HPDE6-E6E7 (cell line): Measurements from ENCODE around the gene RGS19.

Experiments
- DNase-seq: peaks from one replicate; pipeline ENCODE4 v3.0.0; 2011; ENCODE audit warnings: missing footprints; ENCODE audit errors: extremely low spot score

RGS19 gene

DNA sequence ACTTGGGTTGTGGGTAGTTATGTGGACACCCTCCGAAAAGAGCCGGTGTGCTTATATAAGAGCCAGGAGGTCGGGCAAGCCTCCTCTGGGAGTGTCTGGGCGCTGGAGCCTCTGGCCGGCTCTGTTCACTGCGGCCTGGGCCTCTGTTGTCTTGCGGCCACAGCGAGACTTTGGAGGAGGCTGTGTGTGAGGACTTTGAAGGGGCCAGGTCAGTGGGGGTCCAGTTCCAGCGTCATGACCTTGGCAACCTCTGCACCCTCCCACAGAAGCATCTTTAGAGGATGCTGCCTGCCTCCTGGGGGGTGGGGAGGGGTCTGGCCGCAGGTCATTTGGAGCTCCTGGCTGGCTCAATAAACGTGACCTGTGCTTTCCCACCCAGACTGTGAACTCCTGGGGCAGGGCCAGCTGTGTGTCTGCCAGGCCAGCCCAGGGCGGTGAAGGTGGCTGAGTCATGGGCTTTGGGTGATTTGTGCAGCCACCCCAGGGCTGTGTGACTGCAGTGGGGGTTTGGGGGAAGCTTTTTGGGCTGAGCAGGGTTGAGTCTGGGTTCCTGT is 15.1 kb downstream of the RGS19 start:
- DNase-seq = peak; percentile 62

DNA sequence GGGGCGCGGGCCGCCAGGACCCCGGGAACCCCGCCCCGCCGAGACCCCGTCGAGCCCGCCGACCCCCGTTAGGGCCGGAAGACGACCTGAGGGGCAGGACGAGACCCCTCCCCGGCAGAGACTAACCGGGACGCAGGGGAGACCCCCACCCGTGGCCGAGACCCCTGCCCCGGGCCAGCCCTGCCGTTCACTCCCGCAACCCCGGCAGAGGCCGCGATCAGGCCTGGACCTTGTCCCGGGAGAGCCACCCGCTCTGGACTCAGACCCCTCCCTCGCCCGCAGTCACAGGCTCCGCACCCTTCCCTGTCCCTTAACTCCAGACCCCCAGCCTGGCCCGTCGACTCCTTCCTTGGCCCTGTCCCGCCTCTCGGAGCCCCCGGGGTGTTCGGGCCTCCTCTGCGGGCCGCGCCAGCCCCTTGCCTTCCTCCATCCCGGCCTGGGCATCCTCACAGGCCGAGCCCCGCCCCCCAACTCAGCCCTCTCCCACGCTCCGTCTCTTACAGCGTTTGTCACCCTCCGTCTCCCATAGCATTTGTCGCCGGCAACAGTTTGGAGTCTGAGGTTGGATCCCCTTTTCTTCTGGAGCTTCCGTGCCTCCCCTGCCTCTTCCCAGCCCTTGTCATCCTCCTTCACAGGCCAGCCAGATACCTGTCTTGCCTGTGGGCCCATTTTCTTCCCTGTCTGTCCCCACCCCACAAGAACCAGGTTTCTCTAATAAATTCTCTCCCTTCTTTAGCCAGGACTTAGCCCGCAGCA is 15.8 kb downstream of the RGS19 start:
- DNase-seq = no peak

- DNase-seq = peak; percentile 99
Measured at GRCh38 chr20:64062596-64063388, 16.5 kb downstream of the RGS19 start, which contains the start of gene TCEA2. Gene TCEA2 (plus strand): TSS chr20:64063198. CDS start chr20:64063313, 115 bp downstream.

- no peak for DNase-seq
Measured at GRCh38 chr20:64062276-64062595, 17.1 kb downstream of the RGS19 start.

DNA sequence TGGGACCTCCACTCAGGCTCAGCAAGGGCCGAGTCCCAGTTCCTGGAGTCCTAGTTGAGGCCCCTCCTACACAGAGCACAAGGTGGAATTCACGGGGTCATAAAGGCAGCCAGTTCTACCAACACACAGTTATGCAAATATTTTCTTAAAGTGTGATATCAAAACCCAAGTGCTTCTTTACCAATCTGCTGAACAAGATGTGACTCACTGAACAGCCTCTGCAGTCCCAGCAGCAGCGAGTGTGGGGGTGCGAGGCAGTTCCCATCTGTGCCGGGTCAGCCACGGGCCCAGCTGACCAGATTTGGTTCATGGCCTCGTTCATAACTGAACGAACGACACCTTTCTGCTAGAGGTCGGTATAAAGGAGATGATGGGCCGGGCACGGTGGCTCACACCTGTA is 20.8 kb downstream of the RGS19 start:
- no peak for DNase-seq

GRCh38 chr20:64057628-64058498 is 21.5 kb downstream of the RGS19 start:
- DNase-seq = peak; percentile 92

DNA sequence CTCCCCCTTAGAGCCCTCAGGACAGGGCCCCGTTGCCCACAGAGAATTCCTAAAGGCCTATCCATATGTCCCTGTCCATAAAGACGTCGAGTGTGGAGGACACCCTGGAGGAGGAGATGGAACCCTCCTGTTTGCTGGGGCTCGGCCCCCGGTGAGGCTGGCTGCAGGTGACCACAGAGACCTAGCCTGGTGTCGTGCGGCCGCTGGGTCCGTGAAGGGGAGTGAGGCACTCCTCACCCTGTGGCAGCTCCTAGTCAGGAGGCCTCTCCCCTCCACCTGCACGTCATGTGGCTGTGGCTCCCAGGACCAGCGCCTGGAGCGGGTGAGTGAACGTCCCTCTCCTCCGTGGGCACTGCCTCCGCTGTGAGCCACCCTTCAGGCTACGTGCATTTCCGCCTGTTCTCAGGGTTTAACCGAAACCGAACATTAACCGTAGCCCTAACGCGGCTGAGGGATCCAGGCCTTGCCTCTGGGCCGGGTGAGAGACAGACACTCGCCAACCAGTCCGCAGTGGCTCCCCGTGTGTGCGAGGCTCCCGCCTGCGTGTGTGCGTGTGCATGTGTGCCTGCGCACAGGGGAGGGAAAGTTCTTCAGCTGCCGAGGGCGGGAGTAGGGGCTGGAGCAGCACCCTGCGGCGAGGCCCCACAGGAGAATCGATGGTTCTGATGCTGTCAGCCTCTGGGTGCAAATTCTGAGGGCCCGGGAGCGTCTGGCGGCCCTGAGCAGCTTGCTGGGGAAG is 22.3 kb downstream of the RGS19 start:
- no peak for DNase-seq

GRCh38 chr20:64056639-64056888 is 22.8 kb downstream of the RGS19 start:
- DNase-seq = no peak

DNA sequence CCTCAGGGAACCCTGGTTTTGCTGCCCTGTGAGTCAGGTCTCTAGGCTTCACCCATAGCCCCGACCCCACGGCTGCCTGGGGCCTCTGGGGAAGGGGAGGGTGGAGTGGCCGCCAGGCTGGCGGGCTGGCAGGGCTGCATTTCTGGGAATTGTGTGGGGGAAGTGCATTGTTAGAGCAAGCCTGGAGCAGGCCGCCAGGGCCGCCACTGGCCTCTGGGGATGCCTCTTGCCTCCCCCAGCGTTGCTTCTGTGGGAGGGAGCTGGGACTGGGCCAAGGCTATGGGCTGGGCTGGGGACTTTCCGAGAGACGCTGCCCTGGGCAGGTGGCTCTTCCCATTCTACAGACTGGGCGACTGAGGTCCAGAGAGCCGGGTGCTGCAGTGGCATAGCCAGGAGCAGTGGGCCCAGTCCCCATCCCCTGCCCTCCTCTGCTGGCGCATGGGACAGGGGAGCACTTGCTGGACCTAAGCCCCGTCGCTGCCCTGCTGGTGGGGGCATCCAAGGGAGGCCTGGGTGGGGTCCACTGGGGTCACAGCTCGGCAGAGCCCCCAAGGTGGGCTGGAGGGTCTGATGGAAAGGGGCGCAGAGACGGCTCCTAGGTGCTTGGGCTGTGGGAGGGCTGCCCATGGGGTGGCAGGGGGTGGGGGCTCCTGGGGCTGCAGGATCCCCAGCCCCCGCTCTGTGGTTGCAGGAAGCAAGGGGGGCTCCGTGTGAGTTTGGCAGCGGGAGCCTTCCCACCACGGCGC is 23.3 kb downstream of the RGS19 start:
- DNase-seq = no peak

DNA sequence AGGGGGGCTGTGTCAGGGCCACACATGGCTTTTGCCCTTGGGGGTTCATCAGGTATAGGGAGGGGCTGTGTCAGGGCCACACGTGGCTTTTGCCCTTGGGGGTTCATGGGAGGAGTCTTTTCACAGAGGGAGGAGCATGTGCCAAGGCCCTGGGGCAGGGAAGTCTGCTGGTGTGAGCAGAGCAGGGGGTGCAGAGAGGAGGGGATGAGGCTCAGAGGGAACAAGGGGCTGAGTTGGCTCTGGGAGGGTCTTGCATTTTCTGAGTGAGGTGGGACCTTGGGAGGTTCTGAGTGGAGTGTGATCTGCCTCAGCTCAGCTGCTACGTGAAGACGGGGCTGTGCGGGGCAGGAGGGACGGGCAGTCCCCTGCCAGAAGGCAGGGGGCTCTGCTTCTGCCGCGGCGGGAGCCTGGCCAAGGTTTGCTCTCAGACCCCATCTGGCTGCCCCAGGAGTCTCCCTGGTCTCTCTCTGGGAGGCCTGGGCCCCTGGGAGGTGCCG is 23.9 kb downstream of the RGS19 start:
- no peak for DNase-seq

GRCh38 chr20:64053841-64054661 is 25.3 kb downstream of the RGS19 start:
- DNase-seq = no peak

GRCh38 chr20:64052987-64053840 is 26.1 kb downstream of the RGS19 start:
- no peak for DNase-seq

DNA sequence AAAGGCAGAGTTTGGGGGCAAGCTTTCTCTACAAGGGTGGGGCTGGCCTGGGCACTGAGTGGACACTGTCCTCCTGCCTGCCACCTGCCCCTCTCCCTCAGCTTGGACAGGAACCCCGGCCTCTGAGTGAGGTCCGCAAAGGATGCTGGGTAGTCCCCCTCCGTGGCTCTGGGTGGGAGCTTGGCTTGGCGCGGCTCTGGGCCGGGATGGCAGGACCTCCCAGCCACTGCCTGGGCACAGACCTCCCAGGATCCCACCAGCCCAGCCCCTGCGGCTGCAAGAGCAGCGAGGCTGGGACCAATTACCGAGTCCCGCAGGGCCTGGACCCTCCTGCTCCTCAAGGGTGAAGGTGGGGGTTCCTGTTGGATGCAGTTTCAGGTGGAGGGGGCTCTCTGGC is 27.0 kb downstream of the RGS19 start:
- no peak for DNase-seq

- DNase-seq = no peak
Measured at GRCh38 chr20:64051561-64052325, 27.6 kb downstream of the RGS19 start.

DNA sequence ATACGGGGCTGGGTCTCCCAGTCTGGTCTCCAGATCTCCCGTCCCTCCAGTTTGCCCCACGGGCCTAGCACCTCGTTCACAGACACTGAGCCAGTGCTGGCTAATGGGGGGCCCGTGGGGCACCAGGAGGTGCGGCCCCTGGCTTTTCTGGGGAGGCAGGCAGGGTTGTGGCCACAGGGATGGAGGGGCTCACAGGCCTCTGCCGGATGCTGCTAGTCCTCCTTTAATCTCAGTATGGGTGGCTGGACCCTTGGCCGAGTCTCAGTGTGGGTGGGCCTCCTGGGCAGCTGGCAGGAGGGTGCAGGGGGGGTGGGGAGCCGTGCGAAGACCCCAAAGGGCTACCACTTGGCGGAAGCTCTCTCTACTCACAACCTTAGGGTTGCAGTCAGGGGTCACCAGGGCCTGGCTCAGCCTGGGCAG is 28.3 kb downstream of the RGS19 start:
- DNase-seq = no peak

DNA sequence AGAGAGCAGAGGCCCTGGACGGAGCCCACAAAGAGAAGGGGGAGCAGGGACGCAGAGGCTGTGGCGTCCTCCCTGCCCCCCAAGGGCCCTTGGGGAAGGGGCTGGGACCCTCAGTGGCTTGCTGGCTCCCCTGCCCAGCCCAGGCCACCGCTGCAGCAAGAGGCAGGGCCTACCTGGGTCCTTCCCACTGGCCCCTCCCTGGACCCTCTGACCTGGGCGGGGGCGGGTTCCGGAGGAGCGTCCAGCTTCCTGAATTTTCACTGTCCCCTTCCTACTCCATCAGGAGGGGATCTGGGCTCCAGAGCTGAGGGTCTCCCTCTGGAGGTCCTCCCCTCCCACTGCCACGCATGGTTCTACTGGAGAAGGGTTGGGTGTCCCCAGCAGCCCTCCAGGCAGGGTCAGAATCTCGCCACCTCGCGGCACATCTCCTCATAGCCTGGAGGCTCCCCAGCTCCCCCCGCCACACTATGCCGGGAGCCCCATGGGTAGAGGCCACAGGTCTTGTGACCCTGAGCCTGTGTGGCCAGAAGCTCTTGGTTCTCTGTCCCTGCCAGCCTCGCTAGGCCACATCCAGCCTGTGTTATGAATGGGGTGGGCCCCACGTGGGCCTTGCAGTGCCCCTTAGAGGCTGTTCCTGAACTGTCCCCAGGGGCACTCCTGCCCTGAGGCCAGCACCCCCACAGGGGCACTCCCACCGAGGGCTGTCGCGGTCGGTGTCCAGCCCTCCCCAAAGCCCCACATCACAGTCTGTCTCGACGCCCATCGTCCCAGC is 28.9 kb downstream of the RGS19 start:
- no peak for DNase-seq

- DNase-seq = no peak
Measured at GRCh38 chr20:64049878-64050260, 29.4 kb downstream of the RGS19 start.
